DOHH2 (cell line): Measurements from ENCODE around the gene SELENON.

ENCODE experiments used
- H3F3A ChIP-seq: fragments of 200-600 bp; sonication (generic), shearing (Covaris generic); 2 replicates; pipeline ENCODE4 v1.6.0; 2016; ENCODE audit warnings: antibody characterized with exemption, mild to moderate bottlenecking; ENCODE audit not compliant: control insufficient read depth, insufficient read depth
- H3K27ac ChIP-seq: fragments of 200-600 bp; sonication (generic); 2 replicates; pipeline ENCODE4 v1.5.1; 2014; ENCODE audit warnings: low read depth, mild to moderate bottlenecking, low read length, moderate library complexity
- H3K27me3 ChIP-seq: fragments of 200-600 bp; sonication (generic); 2 replicates; pipeline ENCODE4 v1.6.1; 2014; ENCODE audit warnings: mild to moderate bottlenecking, low read length, mixed read lengths; ENCODE audit not compliant: control insufficient read depth
- H3K36me3 ChIP-seq: fragments of 200-600 bp; sonication (generic); 2 replicates; pipeline ENCODE4 v1.6.1; 2014; ENCODE audit warnings: mild to moderate bottlenecking, low read length, moderate library complexity, mixed read lengths; ENCODE audit not compliant: control insufficient read depth
- H3K4me1 ChIP-seq: fragments of 200-600 bp; sonication (generic); 2 replicates; pipeline ENCODE4 v1.6.1; 2014; ENCODE audit warnings: mild to moderate bottlenecking, low read length, mixed read lengths; ENCODE audit not compliant: control insufficient read depth
- H3K4me2 ChIP-seq: fragments of 200-600 bp; sonication (generic); 2 replicates; pipeline ENCODE4 v1.6.0; 2014; ENCODE audit warnings: mild to moderate bottlenecking, low read length, moderate library complexity
- H3K4me3 ChIP-seq: fragments of 200-600 bp; sonication (generic); 2 replicates; pipeline ENCODE4 v1.5.1; 2014; ENCODE audit warnings: mild to moderate bottlenecking, low read length, mixed read lengths
- H3K79me2 ChIP-seq: fragments of 200-600 bp; sonication (generic); 2 replicates; pipeline ENCODE4 v1.6.1; 2014; ENCODE audit warnings: mild to moderate bottlenecking, low read length, mixed read lengths; ENCODE audit not compliant: control insufficient read depth
- H3K9me2 ChIP-seq: fragments of 200-600 bp; sonication (generic); replicated peaks from 2 replicates; pipeline ENCODE4 v1.6.1; 2014; ENCODE audit warnings: mild to moderate bottlenecking, low read length, mixed read lengths; ENCODE audit not compliant: control insufficient read depth
- H3K9me3 ChIP-seq: fragments of 200-600 bp; sonication (generic); 2 replicates; pipeline ENCODE4 v1.6.1; 2014; ENCODE audit warnings: antibody characterized with exemption, low read length, mixed read lengths; ENCODE audit not compliant: control insufficient read depth, insufficient read depth
- H4K20me1 ChIP-seq: fragments of 200-600 bp; sonication (generic); 2 replicates; pipeline ENCODE4 v1.6.0; 2014; ENCODE audit warnings: low read depth, mild to moderate bottlenecking, antibody characterized with exemption, low read length, moderate library complexity; ENCODE audit not compliant: control insufficient read depth, insufficient read depth
- EZH2phosphoT487 ChIP-seq: fragments of 200-600 bp; sonication (generic); IDR thresholded peaks from 2 replicates; pipeline ENCODE4 v1.6.1; 2017; ENCODE audit warnings: borderline replicate concordance, mild to moderate bottlenecking, antibody characterized with exemption, low read length, moderate library complexity, mixed read lengths
- TF ChIP-seq, protein P1 (sequence below): fragments of 200-600 bp; sonication (generic); IDR thresholded peaks from one replicate; pipeline ENCODE4 v1.5.1; 2014; ENCODE audit warnings: antibody characterized with exemption, mild to moderate bottlenecking, low read depth, low read length; ENCODE audit not compliant: poor library complexity, severe bottlenecking

The SELENON gene

DNA sequence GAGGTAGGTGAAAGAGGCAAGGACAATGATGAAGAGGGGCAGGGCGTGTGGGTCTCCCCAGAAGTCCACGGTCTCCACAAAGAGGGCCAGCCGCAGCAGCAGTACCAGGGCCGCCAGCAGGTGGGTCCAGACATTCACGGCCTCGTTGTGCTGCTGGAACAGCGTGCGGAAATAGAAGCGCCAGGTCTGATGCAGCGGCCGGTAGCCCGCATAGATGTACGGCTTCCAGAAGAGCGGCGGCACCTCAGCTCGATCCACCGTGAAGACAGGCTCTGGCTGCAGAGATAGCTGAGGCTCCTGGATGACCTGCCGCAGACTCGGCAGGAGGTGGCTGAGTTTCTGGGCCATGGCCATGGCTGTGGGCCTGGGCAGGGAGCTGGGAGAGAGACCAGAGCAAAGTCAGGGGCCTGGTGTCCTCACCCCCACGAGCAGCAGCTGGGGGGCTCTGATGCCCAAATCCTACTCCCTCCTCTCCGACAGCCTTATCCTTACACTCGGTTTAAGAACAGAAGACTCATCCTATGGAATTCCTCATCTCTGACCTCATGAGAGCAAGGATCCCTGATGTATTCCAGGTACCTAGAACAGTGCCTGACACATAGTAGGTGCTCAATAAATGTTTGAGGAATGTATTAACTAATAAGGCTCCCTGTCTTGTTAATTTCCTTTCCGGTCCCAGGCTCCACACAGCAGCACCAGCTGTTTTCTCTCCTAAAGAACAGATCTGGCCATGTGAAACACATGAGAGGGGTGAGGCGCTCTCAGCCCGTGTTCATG lies 63.7 kb downstream of the SELENON start:
- peaks cover 8% of the 10 kb centered on the region for H3K79me2 ChIP-seq
- H3F3A ChIP-seq = no peaks in the 10 kb centered on the region
- no peak overlapping the region for H3K4me3 ChIP-seq
- H3K27ac ChIP-seq = no peak overlapping the region
- H3K4me2 ChIP-seq = no peak overlapping the region
- no peaks in the 10 kb centered on the region for H4K20me1 ChIP-seq
- no peaks in the 10 kb centered on the region for H3K27me3 ChIP-seq
- H3K9me2 ChIP-seq = no peaks in the 10 kb centered on the region
- no peaks in the 10 kb centered on the region for H3K36me3 ChIP-seq
- H3K9me3 ChIP-seq = no peaks in the 10 kb centered on the region
- H3K4me1 ChIP-seq = peaks cover 22% of the 10 kb centered on the region
- TF ChIP-seq, protein P1, sequence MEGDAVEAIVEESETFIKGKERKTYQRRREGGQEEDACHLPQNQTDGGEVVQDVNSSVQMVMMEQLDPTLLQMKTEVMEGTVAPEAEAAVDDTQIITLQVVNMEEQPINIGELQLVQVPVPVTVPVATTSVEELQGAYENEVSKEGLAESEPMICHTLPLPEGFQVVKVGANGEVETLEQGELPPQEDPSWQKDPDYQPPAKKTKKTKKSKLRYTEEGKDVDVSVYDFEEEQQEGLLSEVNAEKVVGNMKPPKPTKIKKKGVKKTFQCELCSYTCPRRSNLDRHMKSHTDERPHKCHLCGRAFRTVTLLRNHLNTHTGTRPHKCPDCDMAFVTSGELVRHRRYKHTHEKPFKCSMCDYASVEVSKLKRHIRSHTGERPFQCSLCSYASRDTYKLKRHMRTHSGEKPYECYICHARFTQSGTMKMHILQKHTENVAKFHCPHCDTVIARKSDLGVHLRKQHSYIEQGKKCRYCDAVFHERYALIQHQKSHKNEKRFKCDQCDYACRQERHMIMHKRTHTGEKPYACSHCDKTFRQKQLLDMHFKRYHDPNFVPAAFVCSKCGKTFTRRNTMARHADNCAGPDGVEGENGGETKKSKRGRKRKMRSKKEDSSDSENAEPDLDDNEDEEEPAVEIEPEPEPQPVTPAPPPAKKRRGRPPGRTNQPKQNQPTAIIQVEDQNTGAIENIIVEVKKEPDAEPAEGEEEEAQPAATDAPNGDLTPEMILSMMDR = no peak
- TF ChIP-seq EZH2phosphoT487 = no peak

DNA sequence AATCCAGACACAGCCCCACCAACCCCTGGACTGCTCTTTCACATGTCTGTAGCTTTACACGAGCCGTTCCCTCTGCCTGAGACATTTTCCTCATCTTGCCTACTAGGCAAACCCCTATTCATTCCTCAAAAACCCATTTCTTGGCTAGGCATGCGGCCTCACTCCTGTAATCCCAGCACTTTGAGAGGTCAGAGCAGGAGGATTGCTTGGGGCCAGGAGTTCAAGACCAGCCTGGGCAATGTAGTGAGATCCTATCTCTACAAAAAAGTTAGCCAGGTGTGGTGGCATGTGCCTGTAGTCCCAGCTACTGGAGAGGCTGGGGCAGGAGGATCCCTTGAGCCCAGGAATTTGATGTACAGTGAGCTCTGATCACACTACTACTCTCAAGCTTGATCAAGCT lies 64.4 kb downstream of the SELENON start:
- no peak overlapping the region for H3K4me2 ChIP-seq
- no peaks in the 10 kb centered on the region for H3K9me3 ChIP-seq
- no peak overlapping the region for H3K4me3 ChIP-seq
- H3K27ac ChIP-seq = no peak overlapping the region
- no peaks in the 10 kb centered on the region for H3K36me3 ChIP-seq
- no peaks in the 10 kb centered on the region for H3K27me3 ChIP-seq
- no peaks in the 10 kb centered on the region for H3F3A ChIP-seq
- no peaks in the 10 kb centered on the region for H3K9me2 ChIP-seq
- H3K4me1 ChIP-seq = peaks cover 22% of the 10 kb centered on the region
- H4K20me1 ChIP-seq = no peaks in the 10 kb centered on the region
- TF ChIP-seq EZH2phosphoT487 = no peak
- TF ChIP-seq, protein P1 = no peak
- H3K79me2 ChIP-seq = 0 out of 2 replicates have a peak, but pooled peaks cover 3% of the 10 kb centered on the region

DNA sequence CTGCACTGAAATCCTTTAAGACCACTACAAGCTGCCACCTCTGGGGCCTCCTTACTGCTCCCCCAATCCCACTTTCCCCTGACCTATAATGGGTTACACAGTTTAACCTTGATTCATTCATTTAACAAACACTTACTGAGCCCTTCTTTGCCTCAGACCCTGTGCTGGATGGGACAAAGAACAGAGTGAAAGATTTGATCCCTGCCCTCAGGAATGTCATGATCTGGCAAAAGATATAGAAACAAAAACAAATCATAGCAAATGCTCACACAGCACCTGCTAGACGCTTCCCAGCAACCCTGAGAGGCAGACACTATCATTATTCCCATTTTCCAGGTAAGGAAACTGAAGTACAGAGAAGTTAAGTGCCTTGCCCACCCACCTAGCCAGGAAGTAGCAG lies 66.3 kb downstream of the SELENON start:
- H3K27me3 ChIP-seq = no peaks in the 10 kb centered on the region
- peaks cover 15% of the 10 kb centered on the region for H3K4me1 ChIP-seq
- no peaks in the 10 kb centered on the region for H4K20me1 ChIP-seq
- TF ChIP-seq EZH2phosphoT487 = no peak
- TF ChIP-seq, protein P1 = no peak
- H3K27ac ChIP-seq = no peak overlapping the region
- no peaks in the 10 kb centered on the region for H3K9me2 ChIP-seq
- no peaks in the 10 kb centered on the region for H3F3A ChIP-seq
- no peaks in the 10 kb centered on the region for H3K9me3 ChIP-seq
- no peak overlapping the region for H3K4me2 ChIP-seq
- no peak overlapping the region for H3K4me3 ChIP-seq
- H3K36me3 ChIP-seq = no peaks in the 10 kb centered on the region
- H3K79me2 ChIP-seq = no peaks in the 10 kb centered on the region
